A673 (cell line): Measurements from ENCODE around the gene RPS6KA2. TPM values are rescaled to one million over a fixed set of nuclear protein-coding genes. Genes with fewer than 3 reads are reported as not detected.

Experiments used
- BruUV-seq: library from RNA; stranded (reverse); fragments of 400-500 nt; replicated peaks from 2 replicates; lab custom pipeline; 2021; lab: Mats Ljungman, UMichigan
- CTCF ChIA-PET: fragments of 300-600 bp; sonication (Branson Sonifier 250); formaldehyde crosslinking; loops from one replicate; lab custom pipeline; 2022; ENCODE audit warnings: antibody characterized with exemption; lab: Charles Lee
- POLR2A ChIA-PET: fragments of 300-600 bp; sonication (Branson Sonifier 250); formaldehyde crosslinking; loops from one replicate; lab custom pipeline; 2022; ENCODE audit warnings: antibody characterized with exemption; ENCODE audit not compliant: low non-redundant PET; lab: Charles Lee
- DNase-seq: peaks from one replicate; pipeline ENCODE4 v3.0.0-alpha.2; 2015; ENCODE audit warnings: low spot score
- H3K27ac ChIP-seq: fragments of 200-600 bp; sonication (generic); 2 replicates; pipeline ENCODE4 v1.5.1; 2016; ENCODE audit warnings: mixed run types, low read depth, mild to moderate bottlenecking, mixed read lengths, antibody characterized with exemption, low read length; ENCODE audit not compliant: poor library complexity, severe bottlenecking
- H3K27me3 ChIP-seq: fragments of 200-600 bp; sonication (generic); replicated peaks from 2 replicates; pipeline ENCODE4 v1.6.1; 2017; ENCODE audit warnings: mixed run types, low read depth, mild to moderate bottlenecking, mixed read lengths, antibody characterized with exemption, low read length; ENCODE audit not compliant: insufficient read depth, poor library complexity
- H3K36me3 ChIP-seq: fragments of 200-600 bp; sonication (generic); 2 replicates; pipeline ENCODE4 v1.6.1; 2016; ENCODE audit warnings: mixed run types, mild to moderate bottlenecking, mixed read lengths, antibody characterized with exemption, low read length; ENCODE audit not compliant: insufficient read depth, poor library complexity, severe bottlenecking
- H3K4me1 ChIP-seq: fragments of 200-600 bp; sonication (generic); 2 replicates; pipeline ENCODE4 v1.6.1; 2017; ENCODE audit warnings: mixed run types, mild to moderate bottlenecking, mixed read lengths, antibody characterized with exemption, low read length; ENCODE audit not compliant: insufficient read depth, poor library complexity, severe bottlenecking
- H3K4me3 ChIP-seq: fragments of 200-600 bp; sonication (generic); 2 replicates; pipeline ENCODE4 v1.5.1; 2016; ENCODE audit warnings: low read depth, mixed run types, mild to moderate bottlenecking, mixed read lengths, low read length; ENCODE audit not compliant: poor library complexity, severe bottlenecking
- H3K9me3 ChIP-seq: fragments of 200-600 bp; sonication (generic); 2 replicates; pipeline ENCODE4 v1.6.1; 2016; ENCODE audit warnings: mixed run types, low read depth, mild to moderate bottlenecking, mixed read lengths, antibody characterized with exemption, low read length; ENCODE audit not compliant: poor library complexity, severe bottlenecking
- CTCF ChIP-seq: fragments of 300-800, 200-600 bp; sonication (generic); conservative IDR thresholded peaks from 2 replicates; pipeline ENCODE4 v1.5.1; 2017; ENCODE audit warnings: low read depth, mild to moderate bottlenecking, antibody characterized with exemption, low read length, moderate library complexity, mixed read lengths
- EZH2 ChIP-seq: fragments of 200-600 bp; sonication (generic); IDR thresholded peaks from 2 replicates; pipeline ENCODE4 v1.6.1; 2017; ENCODE audit warnings: borderline replicate concordance, low read depth, mild to moderate bottlenecking, mixed read lengths, antibody characterized with exemption, low read length; ENCODE audit not compliant: poor library complexity, severe bottlenecking
- intact Hi-C: fragments of 100-400 bp; cut with micrococcal nuclease; formaldehyde crosslinking; loops from one replicate; pipeline ENCODE4 v1.10.0; 2022; ENCODE audit not compliant: unreplicated experiment
- total RNA-seq: library from RNA; stranded (reverse); gene quantifications from 2 replicates; pipeline ENCODE4 v1.2.3, GENCODE V29; 2021

Gene RPS6KA2
- total RNA-seq, 1 experiment from 2014 or later: 30.1 TPM

- Histone ChIP-seq H3K27me3 (no peaks in the 10 kb centered on the region), H3K4me1 (peaks cover 5% of the 10 kb centered on the region), H3K27ac (no peak overlapping the region), H3K36me3 (no peaks in the 10 kb centered on the region), H3K4me3 (no peak overlapping the region), H3K9me3 (no peaks in the 10 kb centered on the region)
- DNase-seq: no peak
- POLR2A ChIA-PET: no interaction called here
- BruUV-seq: no TSS peak
- intact Hi-C loops: no loop called here
- CTCF ChIA-PET: no interaction called here
- TF ChIP-seq EZH2: no peak
- TF ChIP-seq CTCF: no peak
These were observed 130.6 kb downstream of the RPS6KA2 start for GRCh38 chr6:166496460-166496859.

- ChIA-PET POLR2A (interaction anchor here (0.7 kb wide), 1 partner anchor 16 kb away, joined by 3 read pairs; no protein-coding TSS in a partner anchor), CTCF (no interaction called here)
- no peak for DNase-seq
- H3K36me3 ChIP-seq: no peaks in the 10 kb centered on the region
- no peaks in the 10 kb centered on the region for H3K9me3 ChIP-seq
- H3K27me3 ChIP-seq: no peaks in the 10 kb centered on the region
- peaks cover 5% of the 10 kb centered on the region for H3K4me1 ChIP-seq
- no peak overlapping the region for H3K27ac ChIP-seq
- intact Hi-C loops: no loop called here
- no TSS peak for BruUV-seq
- no peak overlapping the region for H3K4me3 ChIP-seq
- TF ChIP-seq CTCF: no peak
- TF ChIP-seq EZH2: no peak
These were observed 131.3 kb downstream of the RPS6KA2 start for GRCh38 chr6:166495487-166496314.

- intact Hi-C loops: no loop called here
- BruUV-seq: no TSS peak
- Histone ChIP-seq H3K4me1 (peaks cover 7% of the 10 kb centered on the region), H3K4me3 (no peak overlapping the region), H3K27ac (no peak overlapping the region), H3K9me3 (no peaks in the 10 kb centered on the region), H3K27me3 (no peaks in the 10 kb centered on the region), H3K36me3 (no peaks in the 10 kb centered on the region)
- no peak for DNase-seq
- ChIA-PET CTCF (no interaction called here), POLR2A (interaction anchor here (0.7 kb wide), 1 partner anchor 17 kb away, joined by 3 read pairs; no protein-coding TSS in a partner anchor)
- TF ChIP-seq EZH2 (no peak), CTCF (no peak)
These were observed 132.1 kb downstream of the RPS6KA2 start for GRCh38 chr6:166494757-166495486.
